H9 (cell line): ENCODE measurements around the gene DEAF1. TPM values are rescaled to one million over a fixed set of nuclear protein-coding genes. Genes with fewer than 3 reads are reported as not detected.

Source experiments
- DNase-seq: peaks from one replicate; pipeline ENCODE4 v3.0.0-alpha.2; 2017
- H2AFZ ChIP-seq: one replicate; pipeline ENCODE4 v1.6.1; 2013; ENCODE audit warnings: mild to moderate bottlenecking, low read length, control low read depth, moderate library complexity
- H2AK5ac ChIP-seq: 2 replicates; pipeline ENCODE4 v1.6.1; 2013; ENCODE audit warnings: low read length, control low read depth, mixed read lengths; ENCODE audit not compliant: insufficient read length
- H2BK120ac ChIP-seq: one replicate; pipeline ENCODE4 v1.6.1; 2013; ENCODE audit warnings: low read depth, mild to moderate bottlenecking, low read length, control low read depth, inconsistent platforms; ENCODE audit not compliant: poor library complexity, severe bottlenecking
- H2BK12ac ChIP-seq: 2 replicates; pipeline ENCODE4 v1.6.1; 2013; ENCODE audit warnings: low read length, control low read depth, mixed read lengths, low read depth; ENCODE audit not compliant: insufficient read length
- H2BK15ac ChIP-seq: 2 replicates; pipeline ENCODE4 v1.6.1; 2013; ENCODE audit warnings: low read depth, low read length, control low read depth
- H2BK20ac ChIP-seq: one replicate; pipeline ENCODE4 v1.6.1; 2013; ENCODE audit warnings: low read depth, mild to moderate bottlenecking, low read length, control low read depth, inconsistent platforms; ENCODE audit not compliant: poor library complexity, severe bottlenecking
- H2BK5ac ChIP-seq: 2 replicates; pipeline ENCODE4 v1.6.1; 2013; ENCODE audit warnings: low read length, control low read depth, mixed read lengths; ENCODE audit not compliant: insufficient read length
- H3K14ac ChIP-seq: 2 replicates; pipeline ENCODE4 v1.6.1; 2013; ENCODE audit warnings: low read length, control low read depth; ENCODE audit not compliant: insufficient read depth
- H3K18ac ChIP-seq: 2 replicates; pipeline ENCODE4 v1.6.1; 2013; ENCODE audit warnings: low read depth, mild to moderate bottlenecking, mixed read lengths, low read length, control low read depth; ENCODE audit not compliant: insufficient read length
- H3K23ac ChIP-seq: 2 replicates; pipeline ENCODE4 v1.6.1; 2013; ENCODE audit warnings: low read length, control low read depth, mixed read lengths, low read depth; ENCODE audit not compliant: insufficient read length
- H3K23me2 ChIP-seq: 2 replicates; pipeline ENCODE4 v1.6.1; 2013; ENCODE audit warnings: low read depth, mild to moderate bottlenecking, mixed read lengths, low read length, control low read depth; ENCODE audit not compliant: insufficient read length, poor library complexity, severe bottlenecking
- H3K27ac ChIP-seq: 2 replicates; pipeline ENCODE4 v1.5.1; 2013; ENCODE audit warnings: low read length, control low read depth, mixed read lengths, low read depth; ENCODE audit not compliant: insufficient read length
- H3K27me3 ChIP-seq: 2 replicates; pipeline ENCODE4 v1.6.1; 2013; ENCODE audit warnings: low read length, control low read depth, inconsistent platforms; ENCODE audit not compliant: insufficient read depth
- H3K4ac ChIP-seq: 2 replicates; pipeline ENCODE4 v1.6.1; 2013; ENCODE audit warnings: low read depth, mild to moderate bottlenecking, control low read depth, inconsistent platforms, low read length, moderate library complexity
- H3K4me1 ChIP-seq: 2 replicates; pipeline ENCODE4 v1.6.1; 2013; ENCODE audit warnings: low read length, control low read depth, inconsistent platforms; ENCODE audit not compliant: insufficient read depth
- H3K4me2 ChIP-seq: 2 replicates; pipeline ENCODE4 v1.6.1; 2013; ENCODE audit warnings: low read length, control low read depth, mixed read lengths; ENCODE audit not compliant: insufficient read length, insufficient read depth
- H3K56ac ChIP-seq: 2 replicates; pipeline ENCODE4 v1.6.1; 2013; ENCODE audit warnings: low read depth, mild to moderate bottlenecking, mixed read lengths, low read length, control low read depth; ENCODE audit not compliant: insufficient read length
- H3K79me1 ChIP-seq: 2 replicates; pipeline ENCODE4 v1.6.1; 2013; ENCODE audit warnings: low read depth, mild to moderate bottlenecking, moderate library complexity, low read length, control low read depth, inconsistent platforms; ENCODE audit not compliant: insufficient read depth, poor library complexity, severe bottlenecking
- H3K79me2 ChIP-seq: 2 replicates; pipeline ENCODE4 v1.6.1; 2013; ENCODE audit warnings: low read length, control low read depth, inconsistent platforms; ENCODE audit not compliant: insufficient read depth
- H3K9ac ChIP-seq: 2 replicates; pipeline ENCODE4 v1.6.1; 2013; ENCODE audit warnings: low read length, control low read depth, mixed read lengths; ENCODE audit not compliant: insufficient read length; ENCODE audit errors: extremely low read depth
- H3K9me3 ChIP-seq: one replicate; pipeline ENCODE4 v1.6.1; 2013; ENCODE audit warnings: low read depth, low read length, inconsistent platforms; ENCODE audit not compliant: control insufficient read depth
- H3T11ph ChIP-seq: one replicate; pipeline ENCODE4 v1.6.1; 2013; ENCODE audit warnings: mild to moderate bottlenecking, low read length, control low read depth, inconsistent platforms
- H4K20me1 ChIP-seq: one replicate; pipeline ENCODE4 v1.6.1; 2013; ENCODE audit not compliant: control insufficient read depth, insufficient read length, insufficient read depth
- H4K5ac ChIP-seq: 2 replicates; pipeline ENCODE4 v1.6.1; 2013; ENCODE audit warnings: low read depth, mild to moderate bottlenecking, mixed read lengths, low read length, control low read depth; ENCODE audit not compliant: insufficient read length
- H4K8ac ChIP-seq: replicated peaks from 2 replicates; pipeline ENCODE4 v1.6.1; 2013; ENCODE audit warnings: low read length, control low read depth, mixed read lengths, low read depth; ENCODE audit not compliant: insufficient read length
- H4K91ac ChIP-seq: 2 replicates; pipeline ENCODE4 v1.6.1; 2013; ENCODE audit warnings: low read depth, mild to moderate bottlenecking, moderate library complexity, mixed read lengths, low read length, control low read depth; ENCODE audit not compliant: insufficient read length
- H3K27ac Mint-ChIP-seq, 3 experiments: 2 replicates in 2 of 3; 3 replicates in 1 of 3; pipeline ENCODE4 v1.8.0; 2020 to 2021; ENCODE audit warnings: mixed read lengths in 3 of 3, mild to moderate bottlenecking in 1 of 3, moderate library complexity in 1 of 3
- H3K27me3 Mint-ChIP-seq: 2 replicates; pipeline ENCODE4 v1.8.0; 2021; ENCODE audit warnings: low read depth, mild to moderate bottlenecking, moderate library complexity, mixed read lengths
- H3K36me3 Mint-ChIP-seq, 3 experiments: 2 replicates in 2 of 3; 3 replicates in 1 of 3; pipeline ENCODE4 v1.8.0; 2020 to 2021; ENCODE audit warnings: low read depth in 3 of 3, mixed read lengths in 3 of 3; ENCODE audit not compliant: insufficient read depth in 1 of 3
- H3K4me1 Mint-ChIP-seq, 2 experiments: 2 replicates each; pipeline ENCODE4 v1.8.0; 2020; ENCODE audit warnings: mixed read lengths in 2 of 2
- H3K4me3 Mint-ChIP-seq, 2 experiments: 2 replicates in 1 of 2; 3 replicates in 1 of 2; pipeline ENCODE4 v1.8.0; 2020 to 2021; ENCODE audit warnings: mild to moderate bottlenecking in 2 of 2, mixed read lengths in 2 of 2, moderate library complexity in 1 of 2
- H3K9me3 Mint-ChIP-seq, 2 experiments: 2 replicates in 1 of 2; 3 replicates in 1 of 2; pipeline ENCODE4 v1.8.0; 2020; ENCODE audit warnings: mild to moderate bottlenecking in 2 of 2, mixed read lengths in 2 of 2, moderate library complexity in 1 of 2
- CTCF ChIP-seq: fragments of 200-600 bp; sonication (generic); conservative IDR thresholded peaks from 3 replicates; pipeline ENCODE4 v1.8.0; 2021; ENCODE audit warnings: antibody characterized with exemption, mild to moderate bottlenecking
- WGBS: extraction: QIAGEN DNeasy Blood & Tissue Kit; methylation state at CpG from one replicate; pipeline ENCODE4 v1.1.7; 2013; ENCODE audit warnings: missing lambda C conversion rate, low lambda C conversion rate, mixed read lengths; ENCODE audit not compliant: insufficient read length; ENCODE audit errors: extremely low coverage; 5-methylcytosine and 5-hydroxymethylcytosine counted together
- total RNA-seq: library from RNA; stranded (reverse); gene quantifications from 2 replicates; pipeline ENCODE4 v1.2.1, GENCODE V29; 2021

Gene DEAF1
- total RNA-seq, 1 experiment from 2014 or later, result 67.3 TPM

- no peak overlapping the region for H2BK120ac ChIP-seq
- H3K4me1 ChIP-seq, result no peaks in the 10 kb centered on the region
- no peak overlapping the region for H2BK5ac ChIP-seq
- no peaks in the 10 kb centered on the region for H3K27me3 ChIP-seq
- Mint-ChIP-seq H3K27ac (peak overlapping the region; percentile 44 to 81 (median 64); a peak in 3 of 7 replicates), H3K36me3 (peaks cover 18 to 50% (median 39%) of the 10 kb centered on the region in 3 experiments; a peak in 6 of 7 replicates), H3K9me3 (no peaks in the 10 kb centered on the region), H3K4me1 (0 out of 4 replicates have a peak, but pooled peaks cover 0 to 3% of the 10 kb centered on the region in 2 experiments), H3K27me3 (no peaks in the 10 kb centered on the region), H3K4me3 (no peak overlapping the region)
- no peak overlapping the region for H2BK20ac ChIP-seq
- H3T11ph ChIP-seq, result no peak overlapping the region
- no peak overlapping the region for H3K27ac ChIP-seq
- no peak overlapping the region for H4K8ac ChIP-seq
- H2AK5ac ChIP-seq, result no peak overlapping the region
- no peak overlapping the region for H2BK15ac ChIP-seq
- H3K79me1 ChIP-seq, result no peaks in the 10 kb centered on the region
- H3K9ac ChIP-seq, result no peak overlapping the region
- no peak overlapping the region for H3K14ac ChIP-seq
- DNase-seq, result no peak
- peak overlapping the region; percentile 11 for H3K18ac ChIP-seq
- no peak overlapping the region for H3K56ac ChIP-seq
- H2BK12ac ChIP-seq, result no peak overlapping the region
- no peaks in the 10 kb centered on the region for H4K20me1 ChIP-seq
- H3K9me3 ChIP-seq, result no peaks in the 10 kb centered on the region
- TF ChIP-seq CTCF, result no peak
- no peak overlapping the region for H3K4me2 ChIP-seq
- no peaks in the 10 kb centered on the region for H3K79me2 ChIP-seq
- H2AFZ ChIP-seq, result no peak overlapping the region
- no peak overlapping the region for H3K4ac ChIP-seq
- H4K91ac ChIP-seq, result no peak overlapping the region
- no peak overlapping the region for H3K23ac ChIP-seq
- no peak overlapping the region for H4K5ac ChIP-seq
- no CpG with 5 or more reads among the region's 11 CpGs for WGBS
- no peaks in the 10 kb centered on the region for H3K23me2 ChIP-seq
Observed at GRCh38 chr11:665704-666281, 29.2 kb downstream of the DEAF1 start.
